ENCODE measurements around the gene EMP2.
"Not testable (repeated sequence)": the region's sequence is repeated elsewhere in the genome, so short reads cannot be mapped to it uniquely, and the experiment has no call there.

The EMP2 gene

DNA sequence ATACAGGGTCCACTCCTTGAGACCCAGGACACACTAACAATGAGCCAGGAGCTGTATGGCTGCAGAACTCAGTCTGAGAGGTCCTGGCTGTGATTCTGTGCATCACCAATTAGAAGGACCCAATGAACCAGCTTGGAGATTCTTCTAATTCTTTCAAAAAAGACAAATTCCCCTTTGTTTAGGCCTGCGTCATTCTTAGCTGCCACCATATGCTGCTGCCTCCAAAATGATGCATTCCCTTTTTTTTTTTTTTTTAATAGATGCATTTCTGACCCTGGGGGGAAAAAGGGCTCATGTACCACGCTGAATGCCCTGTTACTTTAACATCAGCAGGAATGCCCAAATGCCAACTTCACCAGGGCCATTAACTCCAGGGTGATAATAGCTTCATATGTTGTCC, 28.5 kb downstream of the EMP2 start:
- WGBS (ENCODE audit: insufficient coverage, insufficient read length) = no CpG with 5 or more reads among the region's 2 CpGs
- DNase-seq (ENCODE audit: low read depth, low spot score) = no peak
- Histone ChIP-seq H3K4me3 (ENCODE audit: low read length) (no peak overlapping the region), H3K27me3 (ENCODE audit: control insufficient read depth, insufficient read depth, low read length) (no peaks in the 10 kb centered on the region), H3K27ac (ENCODE audit: low read length) (no peak overlapping the region), H3K4me1 (ENCODE audit: control insufficient read depth, insufficient read depth, low read length) (no peaks in the 10 kb centered on the region), H3K36me3 (ENCODE audit: control insufficient read depth, insufficient read depth, low read length) (no peaks in the 10 kb centered on the region; the same call in 1 of the 2 replicates), H3K9me3 (ENCODE audit: control insufficient read depth, insufficient read depth, low read length) (no peaks in the 10 kb centered on the region)

DNA sequence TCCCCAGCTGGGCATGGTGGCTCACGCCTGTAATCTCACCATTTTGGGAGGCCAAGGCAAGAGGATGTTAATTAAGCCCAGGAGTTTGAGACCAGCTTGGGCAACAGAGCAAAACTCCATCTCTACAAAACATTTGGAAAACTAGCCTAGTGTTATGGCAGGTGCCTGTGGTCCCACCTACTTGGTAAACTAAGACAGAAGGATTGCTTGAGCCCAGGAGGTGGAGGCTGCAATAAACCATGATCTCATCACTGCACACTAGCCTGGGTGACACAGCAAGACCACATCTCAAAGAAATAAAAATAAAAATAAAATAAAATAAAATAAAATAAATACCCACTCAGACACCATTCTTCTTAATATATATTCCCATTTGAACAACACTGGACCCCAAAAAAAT, 32.0 kb downstream of the EMP2 start:
- no peaks in the 10 kb centered on the region for H3K9me3 ChIP-seq (ENCODE audit: control insufficient read depth, insufficient read depth, low read length)
- WGBS (ENCODE audit: insufficient coverage, insufficient read length) = no CpG with 5 or more reads among the region's 1 CpG
- H3K27ac ChIP-seq (ENCODE audit: low read length) = no peak overlapping the region
- no peaks in the 10 kb centered on the region; the same call in 1 of the 2 replicates for H3K36me3 ChIP-seq (ENCODE audit: control insufficient read depth, insufficient read depth, low read length)
- no peak overlapping the region for H3K4me3 ChIP-seq (ENCODE audit: low read length)
- no peak for DNase-seq (ENCODE audit: low read depth, low spot score)
- H3K27me3 ChIP-seq (ENCODE audit: control insufficient read depth, insufficient read depth, low read length) = no peaks in the 10 kb centered on the region
- H3K4me1 ChIP-seq (ENCODE audit: control insufficient read depth, insufficient read depth, low read length) = no peaks in the 10 kb centered on the region

DNA sequence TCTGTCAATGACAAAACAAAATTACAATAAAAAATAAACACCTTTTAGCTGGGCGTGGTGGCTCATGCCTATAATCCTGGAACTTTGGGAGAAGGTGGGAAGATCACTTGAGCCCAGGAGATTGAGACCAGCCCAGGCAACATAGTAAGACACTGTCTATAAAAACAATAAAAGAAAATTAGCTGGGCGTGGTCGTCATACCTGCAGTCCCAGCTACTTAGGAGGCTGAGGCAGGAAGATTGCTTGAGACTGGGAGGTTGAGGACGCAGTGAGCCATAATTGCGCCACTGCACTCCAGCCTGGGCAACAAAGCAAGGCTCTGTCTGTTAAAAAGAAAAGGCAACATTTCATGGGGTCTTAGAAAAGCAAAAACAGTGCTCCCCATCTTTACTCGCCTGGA, 32.7 kb downstream of the EMP2 start:
- Histone ChIP-seq H3K36me3 (ENCODE audit: control insufficient read depth, insufficient read depth, low read length) (no peaks in the 10 kb centered on the region; the same call in 1 of the 2 replicates), H3K27ac (ENCODE audit: low read length) (no peak overlapping the region), H3K4me3 (ENCODE audit: low read length) (no peak overlapping the region), H3K27me3 (ENCODE audit: control insufficient read depth, insufficient read depth, low read length) (no peaks in the 10 kb centered on the region), H3K9me3 (ENCODE audit: control insufficient read depth, insufficient read depth, low read length) (no peaks in the 10 kb centered on the region), H3K4me1 (ENCODE audit: control insufficient read depth, insufficient read depth, low read length) (no peaks in the 10 kb centered on the region)
- no peak for DNase-seq (ENCODE audit: low read depth, low spot score)
- no CpG with 5 or more reads among the region's 6 CpGs for whole genome bisulfite sequencing (ENCODE audit: insufficient coverage, insufficient read length)

DNA sequence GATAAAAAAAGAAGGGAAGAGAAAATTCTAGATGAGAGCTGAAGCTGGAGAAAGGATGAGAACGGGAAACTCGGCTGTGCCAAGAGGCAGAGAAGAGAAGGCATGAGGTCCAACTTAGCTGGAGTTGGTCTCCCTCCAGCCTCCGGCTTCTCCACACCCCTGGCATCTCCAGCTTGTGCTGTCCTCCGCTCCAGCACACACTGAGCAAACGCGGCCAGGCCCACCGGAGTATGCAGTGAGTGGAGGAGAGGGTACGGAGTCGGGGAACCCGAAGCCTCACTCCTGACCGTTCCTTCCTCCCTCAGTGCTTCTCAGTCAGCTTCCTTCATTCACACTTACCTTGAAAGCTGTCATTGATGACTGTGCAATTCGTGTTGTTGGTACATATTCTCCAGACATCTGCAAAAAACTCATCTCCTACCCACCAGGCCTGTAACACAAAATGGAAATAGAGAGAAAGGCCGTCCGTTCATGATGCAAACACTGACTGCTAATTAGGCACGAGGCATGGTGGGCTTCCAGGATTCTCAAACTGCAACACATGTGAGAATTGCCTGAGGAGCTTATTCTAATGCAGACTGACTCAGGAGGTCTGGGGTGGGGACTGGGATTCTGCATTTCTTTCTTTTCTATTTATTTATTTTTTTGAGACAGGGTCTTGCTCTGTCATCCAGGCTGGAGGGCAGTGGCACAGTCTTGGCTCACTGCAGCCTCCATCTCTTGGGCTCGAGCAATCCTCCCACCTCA, 37.0 kb downstream of the EMP2 start:
- no peaks in the 10 kb centered on the region; the same call in none of the 2 replicates for H3K36me3 ChIP-seq (ENCODE audit: control insufficient read depth, insufficient read depth, low read length)
- no peaks in the 10 kb centered on the region for H3K4me1 ChIP-seq (ENCODE audit: control insufficient read depth, insufficient read depth, low read length)
- DNase-seq (ENCODE audit: low read depth, low spot score) = no peak
- H3K27ac ChIP-seq (ENCODE audit: low read length) = no peak overlapping the region
- H3K4me3 ChIP-seq (ENCODE audit: low read length) = no peak overlapping the region
- H3K27me3 ChIP-seq (ENCODE audit: control insufficient read depth, insufficient read depth, low read length) = no peaks in the 10 kb centered on the region
- no peaks in the 10 kb centered on the region for H3K9me3 ChIP-seq (ENCODE audit: control insufficient read depth, insufficient read depth, low read length)
- WGBS (ENCODE audit: insufficient coverage, insufficient read length) = no CpG with 5 or more reads among the region's 16 CpGs

DNA sequence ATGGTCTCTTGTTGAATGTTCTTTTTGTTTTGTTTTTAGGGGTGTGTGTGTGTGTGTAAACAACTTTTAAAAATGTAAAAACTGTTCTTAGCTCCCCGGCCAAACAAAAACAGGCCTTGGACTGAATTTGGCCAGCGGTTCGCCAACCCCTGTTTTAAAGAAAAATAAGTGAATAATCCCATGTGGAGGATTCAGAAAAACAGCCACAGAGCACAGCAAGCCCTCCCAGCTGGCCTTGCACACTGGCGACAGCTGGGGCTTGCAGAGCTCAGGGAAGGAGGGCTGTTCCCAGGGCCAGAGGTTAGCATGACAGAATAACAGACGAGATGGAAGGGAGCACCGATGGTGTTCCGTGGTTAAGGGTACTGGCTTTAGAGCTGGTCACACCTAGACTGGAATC, 39.0 kb downstream of the EMP2 start:
- Histone ChIP-seq H3K27ac (ENCODE audit: low read length) (no peak overlapping the region), H3K4me3 (ENCODE audit: low read length) (no peak overlapping the region), H3K27me3 (ENCODE audit: control insufficient read depth, insufficient read depth, low read length) (no peaks in the 10 kb centered on the region), H3K9me3 (ENCODE audit: control insufficient read depth, insufficient read depth, low read length) (no peaks in the 10 kb centered on the region), H3K36me3 (ENCODE audit: control insufficient read depth, insufficient read depth, low read length) (peaks cover 3% of the 10 kb centered on the region; the same call in 1 of the 2 replicates), H3K4me1 (ENCODE audit: control insufficient read depth, insufficient read depth, low read length) (no peaks in the 10 kb centered on the region)
- no peak for DNase-seq (ENCODE audit: low read depth, low spot score)
- no CpG with 5 or more reads among the region's 7 CpGs for WGBS (ENCODE audit: insufficient coverage, insufficient read length)

DNA sequence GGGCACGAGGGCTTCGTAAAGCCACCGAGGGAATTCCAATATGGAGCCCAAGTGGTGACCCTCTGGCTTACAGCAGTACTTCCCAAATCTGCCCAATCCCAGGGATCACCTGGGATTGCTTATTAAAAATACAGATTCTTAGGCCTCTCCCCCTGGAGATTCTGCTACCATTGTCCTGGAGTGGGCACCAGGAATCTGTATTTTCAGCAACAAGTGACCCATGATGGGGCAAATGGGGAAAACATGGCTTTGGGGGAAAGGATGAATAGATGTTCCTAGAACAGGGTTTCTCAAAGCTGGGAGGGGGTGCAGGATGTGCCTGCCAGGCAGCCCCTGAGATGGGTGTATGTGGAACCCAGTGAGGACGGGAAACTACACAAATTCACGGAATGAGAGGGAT, 40.6 kb downstream of the EMP2 start:
- H3K27me3 ChIP-seq (ENCODE audit: control insufficient read depth, insufficient read depth, low read length) = no peaks in the 10 kb centered on the region
- DNase-seq (ENCODE audit: low read depth, low spot score) = no peak
- H3K9me3 ChIP-seq (ENCODE audit: control insufficient read depth, insufficient read depth, low read length) = no peaks in the 10 kb centered on the region
- H3K4me1 ChIP-seq (ENCODE audit: control insufficient read depth, insufficient read depth, low read length) = no peaks in the 10 kb centered on the region
- WGBS (ENCODE audit: insufficient coverage, insufficient read length) = no CpG with 5 or more reads among the region's 5 CpGs
- H3K36me3 ChIP-seq (ENCODE audit: control insufficient read depth, insufficient read depth, low read length) = peaks cover 3% of the 10 kb centered on the region; the same call in 1 of the 2 replicates
- no peak overlapping the region for H3K4me3 ChIP-seq (ENCODE audit: low read length)
- no peak overlapping the region for H3K27ac ChIP-seq (ENCODE audit: low read length)

DNA sequence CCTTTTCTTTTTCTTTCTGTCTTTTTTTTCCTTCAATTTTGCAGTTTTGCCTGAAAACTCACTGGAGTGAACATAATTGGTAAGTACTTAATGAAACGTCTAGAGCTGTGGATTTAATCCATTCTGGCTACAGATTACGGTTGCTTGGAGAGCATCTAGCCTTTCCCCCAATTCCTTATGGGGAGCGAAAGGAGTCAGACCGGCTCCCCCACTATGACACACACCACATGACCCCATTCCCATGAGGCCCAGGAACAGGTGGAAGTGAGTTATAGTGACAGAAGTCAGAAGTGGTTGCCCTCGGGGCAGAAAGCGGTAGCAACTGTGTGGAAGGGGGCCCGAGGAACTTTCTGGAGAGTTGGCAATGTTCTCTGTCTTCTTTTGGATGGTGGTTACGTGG, 41.2 kb downstream of the EMP2 start:
- no peaks in the 10 kb centered on the region for H3K9me3 ChIP-seq (ENCODE audit: control insufficient read depth, insufficient read depth, low read length)
- H3K4me3 ChIP-seq (ENCODE audit: low read length) = no peak overlapping the region
- no CpG with 5 or more reads among the region's 8 CpGs for WGBS (ENCODE audit: insufficient coverage, insufficient read length)
- DNase-seq (ENCODE audit: low read depth, low spot score) = no peak
- no peak overlapping the region for H3K27ac ChIP-seq (ENCODE audit: low read length)
- peaks cover 3% of the 10 kb centered on the region; the same call in 1 of the 2 replicates for H3K36me3 ChIP-seq (ENCODE audit: control insufficient read depth, insufficient read depth, low read length)
- H3K27me3 ChIP-seq (ENCODE audit: control insufficient read depth, insufficient read depth, low read length) = no peaks in the 10 kb centered on the region
- H3K4me1 ChIP-seq (ENCODE audit: control insufficient read depth, insufficient read depth, low read length) = no peaks in the 10 kb centered on the region

DNA sequence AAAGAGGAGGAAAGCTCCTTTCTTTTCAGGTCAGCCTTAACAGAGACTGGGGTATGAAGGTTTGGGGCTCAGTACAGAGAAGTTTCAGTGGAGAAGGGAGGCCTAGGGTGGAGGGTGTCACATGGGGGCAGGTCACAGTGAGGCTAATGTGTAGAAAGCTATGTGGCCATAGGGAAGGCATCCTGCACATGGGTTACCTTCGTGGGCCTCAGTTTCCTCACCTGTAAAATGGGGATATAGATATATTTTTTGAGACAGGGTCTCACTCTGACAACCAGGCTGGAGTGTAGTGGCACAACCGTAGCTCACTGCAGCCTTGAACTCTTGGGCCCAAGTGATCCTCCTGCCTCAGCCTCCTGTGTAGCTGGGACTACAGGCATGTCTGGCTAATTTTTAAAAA, 41.8 kb downstream of the EMP2 start:
- no CpG with 5 or more reads among the region's 2 CpGs for WGBS (ENCODE audit: insufficient coverage, insufficient read length)
- Histone ChIP-seq H3K4me1 (ENCODE audit: control insufficient read depth, insufficient read depth, low read length) (no peaks in the 10 kb centered on the region), H3K36me3 (ENCODE audit: control insufficient read depth, insufficient read depth, low read length) (peaks cover 3% of the 10 kb centered on the region; the same call in 1 of the 2 replicates), H3K27me3 (ENCODE audit: control insufficient read depth, insufficient read depth, low read length) (no peaks in the 10 kb centered on the region), H3K4me3 (ENCODE audit: low read length) (no peak overlapping the region), H3K27ac (ENCODE audit: low read length) (no peak overlapping the region), H3K9me3 (ENCODE audit: control insufficient read depth, insufficient read depth, low read length) (no peaks in the 10 kb centered on the region)
- DNase-seq (ENCODE audit: low read depth, low spot score) = no peak

DNA sequence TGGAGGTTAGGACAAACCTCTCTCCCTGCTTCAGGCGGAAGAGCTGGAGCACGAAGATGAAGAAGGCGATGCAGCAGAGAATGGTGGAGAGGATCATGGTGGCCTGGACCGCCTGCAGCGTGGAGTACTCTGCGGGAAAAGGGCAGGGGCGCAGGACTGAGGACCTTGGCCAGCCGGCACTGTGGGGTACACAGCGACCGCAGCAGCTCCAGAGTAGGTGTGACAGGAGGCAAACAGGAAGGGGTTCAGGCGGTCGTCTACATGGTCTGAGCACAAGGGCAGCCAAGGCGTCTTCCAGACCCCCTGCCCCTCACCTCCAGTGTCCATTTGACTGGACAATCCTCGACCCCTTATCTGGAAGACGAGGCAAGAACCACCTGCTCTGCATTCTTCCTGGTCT, 42.5 kb downstream of the EMP2 start:
- no peaks in the 10 kb centered on the region for H3K9me3 ChIP-seq (ENCODE audit: control insufficient read depth, insufficient read depth, low read length)
- no peaks in the 10 kb centered on the region for H3K4me1 ChIP-seq (ENCODE audit: control insufficient read depth, insufficient read depth, low read length)
- H3K4me3 ChIP-seq (ENCODE audit: low read length) = no peak overlapping the region
- no peak for DNase-seq (ENCODE audit: low read depth, low spot score)
- no peak overlapping the region for H3K27ac ChIP-seq (ENCODE audit: low read length)
- WGBS (ENCODE audit: insufficient coverage, insufficient read length) = no CpG with 5 or more reads among the region's 15 CpGs
- no peaks in the 10 kb centered on the region for H3K27me3 ChIP-seq (ENCODE audit: control insufficient read depth, insufficient read depth, low read length)
- H3K36me3 ChIP-seq (ENCODE audit: control insufficient read depth, insufficient read depth, low read length) = peaks cover 3% of the 10 kb centered on the region; the same call in 1 of the 2 replicates

DNA sequence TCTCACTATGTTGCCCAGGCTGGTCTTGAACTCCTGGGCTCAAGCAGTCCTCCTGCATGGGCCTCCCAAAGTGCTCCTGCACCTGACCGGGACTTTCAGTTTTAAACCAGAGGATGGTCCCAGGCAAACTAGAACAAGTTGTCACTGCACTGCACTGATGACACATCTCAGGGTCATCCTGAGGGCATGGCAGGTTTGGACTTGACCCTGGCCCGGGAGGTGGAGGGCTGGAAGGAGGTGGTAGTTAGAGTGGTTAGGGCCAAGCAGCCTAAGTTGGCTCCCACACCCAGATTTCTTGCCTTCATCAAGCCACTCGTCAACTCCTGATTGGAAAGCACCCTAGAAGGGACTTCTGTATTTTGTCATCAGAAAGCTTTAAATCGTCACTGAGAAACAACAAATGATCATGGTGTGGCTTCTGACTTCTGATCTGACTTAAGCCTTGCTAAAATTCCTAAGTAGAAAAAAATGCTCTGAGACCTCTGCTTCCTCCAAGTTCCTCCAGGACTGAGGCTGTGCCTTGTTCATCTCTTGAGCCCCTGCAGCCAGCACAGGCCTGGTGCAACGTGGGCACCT, 43.5 kb downstream of the EMP2 start:
- DNase-seq (ENCODE audit: low read depth, low spot score) = no peak
- Histone ChIP-seq H3K9me3 (ENCODE audit: control insufficient read depth, insufficient read depth, low read length) (no peaks in the 10 kb centered on the region), H3K27me3 (ENCODE audit: control insufficient read depth, insufficient read depth, low read length) (no peaks in the 10 kb centered on the region), H3K36me3 (ENCODE audit: control insufficient read depth, insufficient read depth, low read length) (peaks cover 3% of the 10 kb centered on the region; the same call in 1 of the 2 replicates), H3K4me3 (ENCODE audit: low read length) (no peak overlapping the region), H3K27ac (ENCODE audit: low read length) (no peak overlapping the region), H3K4me1 (ENCODE audit: control insufficient read depth, insufficient read depth, low read length) (no peaks in the 10 kb centered on the region)
- no CpG with 5 or more reads among the region's 5 CpGs for WGBS (ENCODE audit: insufficient coverage, insufficient read length)

DNA sequence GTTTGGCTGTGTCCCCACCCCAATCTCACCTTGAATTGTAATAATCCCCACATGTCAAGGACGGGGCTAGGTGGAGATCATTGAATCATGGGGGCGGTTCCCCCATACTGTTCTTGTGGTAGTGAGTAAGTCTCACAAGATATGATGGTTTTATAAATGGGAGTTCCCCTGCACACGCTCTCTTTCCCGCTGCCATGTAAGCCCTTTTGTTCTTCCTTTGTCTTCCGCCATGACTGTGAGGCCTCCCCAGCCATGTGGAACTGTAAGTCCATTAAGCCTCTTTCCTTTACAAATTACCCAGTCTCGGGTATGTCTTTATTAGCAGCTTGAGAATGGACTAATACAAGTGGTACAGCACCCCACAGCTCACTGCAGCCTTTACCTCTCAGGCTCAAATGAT, 44.1 kb downstream of the EMP2 start:
- not testable (repeated sequence) for H3K36me3 ChIP-seq (ENCODE audit: control insufficient read depth, insufficient read depth, low read length); DNase-seq (ENCODE audit: low read depth, low spot score); H3K9me3 ChIP-seq (ENCODE audit: control insufficient read depth, insufficient read depth, low read length); H3K27ac ChIP-seq (ENCODE audit: low read length); H3K4me3 ChIP-seq (ENCODE audit: low read length); H3K27me3 ChIP-seq (ENCODE audit: control insufficient read depth, insufficient read depth, low read length); H3K4me1 ChIP-seq (ENCODE audit: control insufficient read depth, insufficient read depth, low read length)
- no CpG with 5 or more reads among the region's 6 CpGs for WGBS (ENCODE audit: insufficient coverage, insufficient read length)

Measured in iPS DF 6.9 (cell line).